Gastrocnemius medialis (tissue), 4 donors: Measurements from ENCODE around the gene COLGALT1.

Experiments
- CTCF ChIP-seq, 5 experiments: fragments of 450-650 bp in 3 of 5; fragments of 200-600 bp in 2 of 5; sonication (generic) in 2 of 5; IDR thresholded peaks in 4 of 5; conservative IDR thresholded peaks in 1 of 5; 1 replicate in 4 of 5; 2 replicates in 1 of 5; pipeline ENCODE4 v1.5.1; 2016 to 2019; ENCODE audit warnings: antibody characterized with exemption in 5 of 5, mild to moderate bottlenecking in 3 of 5, moderate library complexity in 3 of 5
- POLR2A ChIP-seq, 2 donors: fragments of 450-650 bp; IDR thresholded peaks; one replicate each; pipeline ENCODE4 v1.6.1; 2017; ENCODE audit warnings: antibody characterized with exemption in 2 of 2, mild to moderate bottlenecking in 2 of 2, moderate library complexity in 2 of 2

- TF ChIP-seq CTCF (IDR thresholded peaks at IDR 0.05 in 4 of 5, conservative IDR thresholded peaks at IDR 0.05 in 1 of 5) = no peak
- no peak for TF ChIP-seq POLR2A (IDR thresholded peaks at IDR 0.05)
These were observed 65.2 kb downstream of the COLGALT1 start for GRCh38 chr19:17620696-17621095.
